ENCODE results near the gene UBE2E1. TPM values are rescaled to one million over a fixed set of nuclear protein-coding genes. Genes with fewer than 3 reads are reported as not detected.

The UBE2E1 gene
- total RNA-seq, 4 donors from 2014 or later = 51.1 to 115 (median 85.5) TPM

- TF ChIP-seq CTCF (IDR thresholded peaks at IDR 0.05; ENCODE audit: low read depth) = no peak
These were observed 126.8 kb downstream of the UBE2E1 start for GRCh38 chr3:23932571-23932970.

GRCh38 chr3:23934253-23934652, 128.5 kb downstream of the UBE2E1 start:
- TF ChIP-seq CTCF (IDR thresholded peaks at IDR 0.05; ENCODE audit: low read depth) = no peak

GRCh38 chr3:23937296-23937695, 131.5 kb downstream of the UBE2E1 start:
- TF ChIP-seq CTCF (IDR thresholded peaks at IDR 0.05; ENCODE audit: low read depth) = no peak

- no peak for TF ChIP-seq CTCF (IDR thresholded peaks at IDR 0.05; ENCODE audit: low read depth)
These were observed 132.9 kb downstream of the UBE2E1 start for GRCh38 chr3:23938688-23939087.

GRCh38 chr3:23940775-23941174, 135.0 kb downstream of the UBE2E1 start:
- no peak for TF ChIP-seq CTCF (IDR thresholded peaks at IDR 0.05; ENCODE audit: low read depth)

Other genes starting within 250 kb of the UBE2E1 start
- 10 to 100 TPM; 12.9 to 21.9 (median 15.8) TPM for gene NKIRAS1, start 111.0 kb downstream of the UBE2E1 start, total RNA-seq
- 1,000 to 10,000 TPM; 1,369 to 2,694 (median 1,710) TPM for gene RPL15, start 111.2 kb downstream of the UBE2E1 start, total RNA-seq
- 10 to 100 TPM; 28.2 to 48.7 (median 40.5) TPM for gene NR1D2, start 139.3 kb downstream of the UBE2E1 start, total RNA-seq

Measured in subcutaneous adipose tissue (tissue), 4 donors.